ENCODE data around the gene CDH19.

DNA sequence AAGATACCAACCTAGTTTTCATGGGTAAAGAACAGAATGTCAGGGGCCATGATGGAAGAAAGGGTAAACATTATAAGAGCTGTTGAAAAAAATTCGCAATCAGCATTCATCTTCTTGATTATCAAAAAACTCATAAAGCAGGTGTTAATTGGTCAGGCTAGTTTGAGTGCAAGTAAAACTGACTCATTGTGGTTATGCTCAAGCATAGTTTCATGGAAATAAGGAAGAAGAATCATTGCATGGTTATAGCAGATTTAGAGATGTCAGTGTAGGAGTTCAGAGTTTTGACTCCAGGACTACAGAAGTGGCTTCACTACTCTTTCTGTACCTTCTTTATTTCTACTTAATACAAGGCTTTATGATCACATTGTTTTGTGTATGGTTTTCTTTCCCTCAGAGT is 26.9 kb upstream of the CDH19 start:
- TF ChIP-seq, protein P1, sequence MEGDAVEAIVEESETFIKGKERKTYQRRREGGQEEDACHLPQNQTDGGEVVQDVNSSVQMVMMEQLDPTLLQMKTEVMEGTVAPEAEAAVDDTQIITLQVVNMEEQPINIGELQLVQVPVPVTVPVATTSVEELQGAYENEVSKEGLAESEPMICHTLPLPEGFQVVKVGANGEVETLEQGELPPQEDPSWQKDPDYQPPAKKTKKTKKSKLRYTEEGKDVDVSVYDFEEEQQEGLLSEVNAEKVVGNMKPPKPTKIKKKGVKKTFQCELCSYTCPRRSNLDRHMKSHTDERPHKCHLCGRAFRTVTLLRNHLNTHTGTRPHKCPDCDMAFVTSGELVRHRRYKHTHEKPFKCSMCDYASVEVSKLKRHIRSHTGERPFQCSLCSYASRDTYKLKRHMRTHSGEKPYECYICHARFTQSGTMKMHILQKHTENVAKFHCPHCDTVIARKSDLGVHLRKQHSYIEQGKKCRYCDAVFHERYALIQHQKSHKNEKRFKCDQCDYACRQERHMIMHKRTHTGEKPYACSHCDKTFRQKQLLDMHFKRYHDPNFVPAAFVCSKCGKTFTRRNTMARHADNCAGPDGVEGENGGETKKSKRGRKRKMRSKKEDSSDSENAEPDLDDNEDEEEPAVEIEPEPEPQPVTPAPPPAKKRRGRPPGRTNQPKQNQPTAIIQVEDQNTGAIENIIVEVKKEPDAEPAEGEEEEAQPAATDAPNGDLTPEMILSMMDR (conservative IDR thresholded peaks at IDR 0.05; ENCODE audit: low read depth, low read length), result no peak
- TF ChIP-seq RAD21 (IDR thresholded peaks at IDR 0.05; ENCODE audit: low read length), result no peak
- TF ChIP-seq FOS (IDR thresholded peaks at IDR 0.05; ENCODE audit: low read depth, low read length), result no peak
- TF ChIP-seq, protein P2, sequence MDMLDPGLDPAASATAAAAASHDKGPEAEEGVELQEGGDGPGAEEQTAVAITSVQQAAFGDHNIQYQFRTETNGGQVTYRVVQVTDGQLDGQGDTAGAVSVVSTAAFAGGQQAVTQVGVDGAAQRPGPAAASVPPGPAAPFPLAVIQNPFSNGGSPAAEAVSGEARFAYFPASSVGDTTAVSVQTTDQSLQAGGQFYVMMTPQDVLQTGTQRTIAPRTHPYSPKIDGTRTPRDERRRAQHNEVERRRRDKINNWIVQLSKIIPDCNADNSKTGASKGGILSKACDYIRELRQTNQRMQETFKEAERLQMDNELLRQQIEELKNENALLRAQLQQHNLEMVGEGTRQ (IDR thresholded peaks at IDR 0.05; ENCODE audit: low read depth, low read length), result no peak

Data from IMR-90 (cell line).